ENCODE data around the gene TRIM58.

- TF ChIP-seq ZNF184 (tag by site-specific recombination; IDR thresholded peaks at IDR 0.05) (no peak), ZBTB21 (tag by site-specific recombination; IDR thresholded peaks at IDR 0.05) (no peak), ZNF707 (tag by site-specific recombination; IDR thresholded peaks at IDR 0.05) (no peak), CTCF (tag by site-specific recombination; IDR thresholded peaks at IDR 0.05) (no peak), ZNF660 (tag by site-specific recombination; IDR thresholded peaks at IDR 0.05) (no peak), INSM2 (tag by site-specific recombination; IDR thresholded peaks at IDR 0.05) (no peak), ZNF37A (tag by site-specific recombination; IDR thresholded peaks at IDR 0.05) (no peak), ZNF785 (tag by site-specific recombination; IDR thresholded peaks at IDR 0.05) (no peak), ZNF530 (tag by site-specific recombination; IDR thresholded peaks at IDR 0.05; ENCODE audit: low read depth) (no peak), PRDM10 (tag by site-specific recombination; IDR thresholded peaks at IDR 0.05) (no peak)
Observed at GRCh38 chr1:247822060-247822459, 34.9 kb upstream of the TRIM58 start.
